CD4-positive, alpha-beta memory T cell (primary cell): ENCODE results near the gene TEX48. TPM values are rescaled to one million over a fixed set of nuclear protein-coding genes. Genes with fewer than 3 reads are reported as not detected.

Experiments used
- CTCF ChIA-PET: fragments of 350-600 bp; sonication (Branson Sonifier 250); formaldehyde crosslinking; loops from one replicate; lab custom pipeline; 2021; ENCODE audit warnings: inconsistent platforms; ENCODE audit not compliant: partially characterized antibody; lab: Charles Lee
- POLR2A ChIA-PET: fragments of 350-600 bp; sonication (Branson Sonifier 250); formaldehyde crosslinking; loops from one replicate; lab custom pipeline; 2021; ENCODE audit not compliant: partially characterized antibody; lab: Charles Lee
- DNase-seq, 5 donors: peaks; one replicate each; pipeline versions ENCODE4 v3.0.0 to v3.0.0-alpha.2; 2020 to 2022; ENCODE audit warnings: mixed read lengths in 1 of 5
- H3K27ac ChIP-seq: one replicate; pipeline ENCODE4 v1.7.0; 2013; ENCODE audit warnings: low read depth, low read length
- H3K27me3 ChIP-seq: 2 replicates; pipeline ENCODE4 v1.7.0; 2013; ENCODE audit warnings: mild to moderate bottlenecking, low read length, moderate library complexity; ENCODE audit not compliant: insufficient read depth
- H3K36me3 ChIP-seq: 2 replicates; pipeline ENCODE4 v1.7.0; 2013; ENCODE audit warnings: mild to moderate bottlenecking, low read length, moderate library complexity; ENCODE audit not compliant: insufficient read depth
- H3K4me1 ChIP-seq: 2 replicates; pipeline ENCODE4 v1.7.0; 2013; ENCODE audit warnings: mild to moderate bottlenecking, low read length, moderate library complexity; ENCODE audit not compliant: insufficient read depth
- H3K4me3 ChIP-seq, 2 donors: one replicate each; pipeline ENCODE4 v1.7.0; 2013; ENCODE audit warnings: low read length in 2 of 2, mild to moderate bottlenecking in 1 of 2
- H3K9me3 ChIP-seq, 2 donors: one replicate each; pipeline ENCODE4 v1.7.0; 2013; ENCODE audit warnings: low read length in 2 of 2, control low read depth in 1 of 2; ENCODE audit not compliant: control insufficient read depth in 1 of 2
- H3K27ac Mint-ChIP-seq, 7 donors: one replicate each; pipeline ENCODE4 v1.8.0; 2020 to 2021; ENCODE audit warnings: mixed read lengths in 7 of 7, mild to moderate bottlenecking in 6 of 7, inconsistent platforms in 3 of 7, moderate library complexity in 3 of 7
- H3K27me3 Mint-ChIP-seq, 2 donors: one replicate each; pipeline ENCODE4 v1.8.0; 2020 to 2021; ENCODE audit warnings: mixed read lengths in 2 of 2
- H3K36me3 Mint-ChIP-seq, 2 donors: one replicate each; pipeline ENCODE4 v1.8.0; 2020 to 2021; ENCODE audit warnings: mixed read lengths in 2 of 2, inconsistent platforms in 1 of 2, mild to moderate bottlenecking in 1 of 2
- H3K4me1 Mint-ChIP-seq, 4 donors: one replicate each; pipeline ENCODE4 v1.8.0; 2020 to 2021; ENCODE audit warnings: mixed read lengths in 4 of 4, mild to moderate bottlenecking in 1 of 4
- H3K4me3 Mint-ChIP-seq, 8 donors: one replicate each; pipeline ENCODE4 v1.8.0; 2020 to 2021; ENCODE audit warnings: mixed read lengths in 8 of 8, mild to moderate bottlenecking in 7 of 8, moderate library complexity in 6 of 8, inconsistent platforms in 3 of 8
- H3K9me3 Mint-ChIP-seq, 8 donors: one replicate each; pipeline ENCODE4 v1.8.0; 2020 to 2021; ENCODE audit warnings: mixed read lengths in 8 of 8, mild to moderate bottlenecking in 5 of 8, inconsistent platforms in 3 of 8, moderate library complexity in 1 of 8
- intact Hi-C: fragments of 100-400 bp; cut with micrococcal nuclease; formaldehyde crosslinking; loops from one replicate; pipeline ENCODE4 v1.15.1; 2023
- polyA plus RNA-seq, 2 donors: library from polyadenylated mRNA; unstranded; fragments of 300-500 nt; fragmentation: Illumina TruSeq; gene quantifications; one replicate each; pipeline ENCODE4 v1.2.3, GENCODE V29; 2021
- total RNA-seq, 2 experiments: library from RNA; stranded (reverse); gene quantifications; one replicate each; pipeline ENCODE4 v1.2.3, GENCODE V29; 2021

The TEX48 gene
- total and polyA plus RNA-seq, 4 experiments from 2014 or later, result 0.33 TPM; not detected in 3

GRCh38 chr9:114717908-114718486 lies 36.0 kb upstream of the TEX48 start:
- H3K4me3 ChIP-seq, result peak overlapping the region in 1 of 2 donors; percentile 15
- H3K9me3 Mint-ChIP-seq, result peaks cover 0 to 3% (median 0%) of the 10 kb centered on the region in 8 donors
- peak overlapping the region; percentile 7 to 82 (median 56) for H3K4me3 Mint-ChIP-seq
- CTCF ChIA-PET, result interaction anchor here (0.7 to 2.4 kb wide), 5 partner anchors 11 to 206 kb away, joined by 3 to 11 read pairs (median 8); no protein-coding TSS in a partner anchor
- no peaks in the 10 kb centered on the region for H3K36me3 Mint-ChIP-seq
- peak overlapping the region; percentile 83 to 95 (median 93) for H3K27ac Mint-ChIP-seq
- no peaks in the 10 kb centered on the region for H3K36me3 ChIP-seq
- no peaks in the 10 kb centered on the region for H3K27me3 ChIP-seq
- H3K27ac ChIP-seq, result peak overlapping the region; percentile 46
- no peak for DNase-seq
- POLR2A ChIA-PET, result interaction anchor here (1.1 to 2.5 kb wide), 6 partner anchors 8 to 212 kb away, joined by 3 to 11 read pairs (median 8); partner anchors contain the start of gene TNFSF8
- intact Hi-C loops, result loop anchor here (2.0 kb wide), 4 partner anchors 19 to 37 kb away; no protein-coding TSS in a partner anchor
- no peaks in the 10 kb centered on the region for H3K27me3 Mint-ChIP-seq
- no peaks in the 10 kb centered on the region for H3K9me3 ChIP-seq
- H3K4me1 Mint-ChIP-seq, result peaks cover 38 to 57% (median 45%) of the 10 kb centered on the region in 4 donors
- peaks cover 47% of the 10 kb centered on the region for H3K4me1 ChIP-seq

- peak overlapping the region in 5 of 7 donors; percentile 6 to 52 (median 29) for H3K27ac Mint-ChIP-seq
- Histone ChIP-seq H3K4me1 (peaks cover 8% of the 10 kb centered on the region), H3K27ac (no peak overlapping the region), H3K27me3 (no peaks in the 10 kb centered on the region), H3K4me3 (no peak overlapping the region), H3K9me3 (no peaks in the 10 kb centered on the region), H3K36me3 (no peaks in the 10 kb centered on the region)
- intact Hi-C loops, result no loop called here
- CTCF ChIA-PET, result interaction anchor here (0.9 to 2.2 kb wide), 2 partner anchors 28 to 30 kb away, joined by 3 to 4 read pairs; no protein-coding TSS in a partner anchor
- POLR2A ChIA-PET, result interaction anchor here (2.8 kb wide), 1 partner anchor 9 kb away, joined by 9 read pairs; no protein-coding TSS in a partner anchor
- no peaks in the 10 kb centered on the region for H3K9me3 Mint-ChIP-seq
- no peak overlapping the region for H3K4me3 Mint-ChIP-seq
- no peaks in the 10 kb centered on the region for H3K36me3 Mint-ChIP-seq
- DNase-seq, result no peak
- H3K27me3 Mint-ChIP-seq, result no peaks in the 10 kb centered on the region
- peaks cover 15 to 25% (median 17%) of the 10 kb centered on the region in 4 donors for H3K4me1 Mint-ChIP-seq
Observed at GRCh38 chr9:114709636-114710035, 27.6 kb upstream of the TEX48 start.

- DNase-seq, result no peak
- H3K4me3 Mint-ChIP-seq, result peak overlapping the region in 1 of 8 donors; percentile 18
- peaks cover 15 to 25% (median 17%) of the 10 kb centered on the region in 4 donors for H3K4me1 Mint-ChIP-seq
- no peak overlapping the region for H3K4me3 ChIP-seq
- intact Hi-C loops, result no loop called here
- POLR2A ChIA-PET, result interaction anchor here (0.8 to 1.1 kb wide), 2 partner anchors 8 to 16 kb away, joined by 3 read pairs; no protein-coding TSS in a partner anchor
- no peaks in the 10 kb centered on the region for H3K9me3 ChIP-seq
- no peaks in the 10 kb centered on the region for H3K9me3 Mint-ChIP-seq
- no peaks in the 10 kb centered on the region for H3K36me3 Mint-ChIP-seq
- peak overlapping the region in 2 of 7 donors; percentile 43 to 49 for H3K27ac Mint-ChIP-seq
- H3K4me1 ChIP-seq, result peaks cover 8% of the 10 kb centered on the region
- H3K36me3 ChIP-seq, result no peaks in the 10 kb centered on the region
- H3K27me3 ChIP-seq, result no peaks in the 10 kb centered on the region
- CTCF ChIA-PET, result interaction anchor here (1.6 to 2.4 kb wide), 3 partner anchors 12 to 25 kb away, joined by 7 to 12 read pairs (median 8); partner anchors contain the start of gene TEX48
- no peak overlapping the region for H3K27ac ChIP-seq
- H3K27me3 Mint-ChIP-seq, result no peaks in the 10 kb centered on the region
Observed at GRCh38 chr9:114706711-114707110, 24.7 kb upstream of the TEX48 start.

GRCh38 chr9:114701988-114702387 lies 20.0 kb upstream of the TEX48 start:
- ChIA-PET CTCF (no interaction called here), POLR2A (interaction anchor here (0.6 kb wide), 1 partner anchor 230 kb away, joined by 4 read pairs; no protein-coding TSS in a partner anchor)
- no peak for DNase-seq
- Histone ChIP-seq H3K4me3 (no peak overlapping the region), H3K27ac (no peak overlapping the region), H3K36me3 (no peaks in the 10 kb centered on the region), H3K9me3 (no peaks in the 10 kb centered on the region), H3K27me3 (no peaks in the 10 kb centered on the region), H3K4me1 (peaks cover 16% of the 10 kb centered on the region)
- Mint-ChIP-seq H3K36me3 (peaks cover 0 to 1% of the 10 kb centered on the region in 2 donors), H3K4me1 (peaks cover 12 to 25% (median 15%) of the 10 kb centered on the region in 4 donors), H3K27me3 (no peaks in the 10 kb centered on the region), H3K27ac (peak overlapping the region in 5 of 7 donors; percentile 26 to 87 (median 68)), H3K4me3 (no peak overlapping the region), H3K9me3 (peaks cover 0 to 3% (median 0%) of the 10 kb centered on the region in 8 donors)
- intact Hi-C loops, result no loop called here

GRCh38 chr9:114697951-114698351 lies 16.0 kb upstream of the TEX48 start:
- Histone ChIP-seq H3K36me3 (no peaks in the 10 kb centered on the region), H3K4me1 (peaks cover 26% of the 10 kb centered on the region), H3K4me3 (no peak overlapping the region), H3K9me3 (no peaks in the 10 kb centered on the region), H3K27me3 (no peaks in the 10 kb centered on the region), H3K27ac (no peak overlapping the region)
- H3K4me1 Mint-ChIP-seq, result peaks cover 25 to 46% (median 29%) of the 10 kb centered on the region in 4 donors
- no peak for DNase-seq
- no peaks in the 10 kb centered on the region for H3K27me3 Mint-ChIP-seq
- CTCF ChIA-PET, result interaction anchor here (1.2 to 5.6 kb wide), 2 partner anchors 16 to 40 kb away, joined by 6 to 32 read pairs; partner anchors contain the start of gene TEX48
- peaks cover 0 to 5% (median 0%) of the 10 kb centered on the region in 8 donors for H3K9me3 Mint-ChIP-seq
- intact Hi-C loops, result loop anchor here (2.0 kb wide), 1 partner anchor 21 kb away; no protein-coding TSS in a partner anchor
- H3K27ac Mint-ChIP-seq, result peak overlapping the region; percentile 7 to 87 (median 74)
- peaks cover 0 to 1% of the 10 kb centered on the region in 2 donors for H3K36me3 Mint-ChIP-seq
- peak overlapping the region in 5 of 8 donors; percentile 19 to 84 (median 39) for H3K4me3 Mint-ChIP-seq
- POLR2A ChIA-PET, result interaction anchor here (1.0 to 2.9 kb wide), 2 partner anchors 9 to 20 kb away, joined by 3 to 8 read pairs; no protein-coding TSS in a partner anchor

- intact Hi-C loops, result no loop called here
- POLR2A ChIA-PET, result interaction anchor here (0.6 to 1.2 kb wide), 2 partner anchors 110 to 232 kb away, joined by 3 read pairs; partner anchors contain the start of gene ATP6V1G1
- no peaks in the 10 kb centered on the region for H3K27me3 Mint-ChIP-seq
- Histone ChIP-seq H3K27me3 (no peaks in the 10 kb centered on the region), H3K36me3 (no peaks in the 10 kb centered on the region), H3K4me1 (peaks cover 33% of the 10 kb centered on the region), H3K4me3 (no peak overlapping the region), H3K27ac (no peak overlapping the region), H3K9me3 (no peaks in the 10 kb centered on the region)
- H3K4me1 Mint-ChIP-seq, result peaks cover 27 to 49% (median 30%) of the 10 kb centered on the region in 4 donors
- H3K9me3 Mint-ChIP-seq, result peaks cover 0 to 5% (median 0%) of the 10 kb centered on the region in 8 donors
- CTCF ChIA-PET, result interaction anchor here (0.8 to 5.6 kb wide), 2 partner anchors 15 to 317 kb away, joined by 3 to 32 read pairs; partner anchors contain the start of gene TEX48
- DNase-seq, result peak in 3 of 5 donors; percentile 5 to 59 (median 16)
- peak overlapping the region; percentile 51 to 93 (median 74) for H3K27ac Mint-ChIP-seq
- peaks cover 0 to 1% of the 10 kb centered on the region in 2 donors for H3K36me3 Mint-ChIP-seq
- H3K4me3 Mint-ChIP-seq, result peak overlapping the region in 7 of 8 donors; percentile 63 to 84 (median 70)
Observed at GRCh38 chr9:114696814-114697544, 15.0 kb upstream of the TEX48 start.
